ENCODE measurements around the gene HIPK2.

Gene HIPK2

DNA sequence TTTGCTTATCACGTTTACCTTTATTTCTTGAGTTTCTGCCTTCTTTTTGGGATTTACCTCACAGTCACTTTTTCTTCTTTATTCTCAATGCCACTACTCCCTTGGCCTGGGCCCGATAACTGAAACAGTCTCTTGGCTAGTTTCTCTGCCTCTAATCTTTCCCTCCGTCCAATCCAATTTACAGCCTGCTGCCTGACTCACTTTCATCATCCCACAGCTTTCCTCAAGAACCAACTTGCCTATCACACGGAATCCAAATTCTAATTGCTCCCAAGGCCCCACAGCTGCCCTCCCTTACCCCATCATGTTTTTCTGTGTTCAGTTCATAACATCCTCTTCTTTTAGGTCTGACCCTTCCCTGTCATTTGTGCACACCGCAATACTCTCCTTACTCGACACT is 121.4 kb downstream of the HIPK2 start:
- H3K27ac ChIP-seq, result peak overlapping the region; percentile 74
- no peak for DNase-seq (ENCODE audit: low spot score)
- POLR2A ChIA-PET (ENCODE audit: low non-redundant PET), result no interaction called here
- CTCF ChIA-PET, result no interaction called here
- TF ChIP-seq CTCF (conservative IDR thresholded peaks at IDR 0.05; ENCODE audit: low read depth), result no peak

- POLR2A ChIA-PET (ENCODE audit: low non-redundant PET), result no interaction called here
These were observed 122.5 kb downstream of the HIPK2 start for GRCh38 chr7:139655305-139655704.

DNA sequence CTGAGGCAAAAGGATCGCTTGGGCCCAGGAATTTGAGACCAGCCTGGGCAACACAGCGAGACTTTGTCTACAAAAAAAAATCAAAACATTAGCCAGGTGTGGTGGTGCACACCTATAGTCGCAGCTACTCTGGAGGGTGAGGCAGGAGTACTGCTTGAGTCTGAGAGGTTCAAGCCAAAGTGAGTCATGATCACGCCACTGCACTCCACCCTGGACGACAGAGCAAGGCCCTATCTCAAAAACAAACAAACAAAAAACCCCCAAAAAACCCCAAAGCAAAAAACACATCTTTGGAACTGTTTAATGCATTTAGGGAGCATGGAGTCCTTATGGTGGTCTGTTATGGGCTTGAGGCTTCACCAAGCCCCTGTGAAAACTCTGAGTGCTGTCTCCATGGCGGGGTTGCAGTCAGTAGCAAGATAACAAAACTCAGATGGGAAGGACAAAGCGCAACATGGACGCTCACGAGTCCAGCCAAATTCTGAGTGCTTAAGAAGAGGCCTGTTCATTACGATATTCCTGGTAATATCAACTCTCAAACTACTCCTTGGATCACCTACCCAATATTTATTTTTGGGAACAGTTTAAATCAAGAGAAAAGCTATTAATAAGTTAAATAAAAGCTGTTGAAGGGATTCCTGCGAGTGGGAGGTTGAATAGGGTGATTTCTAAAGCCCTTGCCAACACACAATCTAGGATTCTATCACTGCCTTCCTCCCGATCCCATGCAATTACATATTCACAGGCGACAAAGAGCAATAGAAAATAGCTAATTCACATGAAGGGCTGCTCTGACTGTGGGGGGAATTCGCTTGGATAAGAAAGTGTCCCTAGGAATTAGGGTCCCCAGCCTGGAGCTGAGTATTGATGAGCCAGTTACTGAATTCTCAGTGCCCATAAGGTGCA is 123.3 kb downstream of the HIPK2 start:
- POLR2A ChIA-PET (ENCODE audit: low non-redundant PET), result no interaction called here
- no peak for TF ChIP-seq CTCF (conservative IDR thresholded peaks at IDR 0.05; ENCODE audit: low read depth)
- H3K27ac ChIP-seq, result peak overlapping the region; percentile 19
- CTCF ChIA-PET, result no interaction called here
- DNase-seq (ENCODE audit: low spot score), result no peak

More at GRCh38 chr7:139655305-139655704, 122.5 kb downstream of the HIPK2 start:
- no peak for DNase-seq (ENCODE audit: low spot score)
- peak overlapping the region; percentile 27 for H3K27ac ChIP-seq
- CTCF ChIA-PET, result interaction anchor here (0.9 kb wide), 1 partner anchor 10 kb away, joined by 5 read pairs; no protein-coding TSS in a partner anchor
- no peak for TF ChIP-seq CTCF (conservative IDR thresholded peaks at IDR 0.05; ENCODE audit: low read depth)

- no peak overlapping the region for H3K27ac ChIP-seq
- no peak for TF ChIP-seq CTCF (conservative IDR thresholded peaks at IDR 0.05; ENCODE audit: low read depth)
- DNase-seq (ENCODE audit: low spot score), result no peak
- ChIA-PET POLR2A (ENCODE audit: low non-redundant PET) (no interaction called here), CTCF (interaction anchor here (1.6 kb wide), 1 partner anchor 351 kb away, joined by 5 read pairs; no protein-coding TSS in a partner anchor)
These were observed 125.9 kb downstream of the HIPK2 start for GRCh38 chr7:139651914-139652313.

DNA sequence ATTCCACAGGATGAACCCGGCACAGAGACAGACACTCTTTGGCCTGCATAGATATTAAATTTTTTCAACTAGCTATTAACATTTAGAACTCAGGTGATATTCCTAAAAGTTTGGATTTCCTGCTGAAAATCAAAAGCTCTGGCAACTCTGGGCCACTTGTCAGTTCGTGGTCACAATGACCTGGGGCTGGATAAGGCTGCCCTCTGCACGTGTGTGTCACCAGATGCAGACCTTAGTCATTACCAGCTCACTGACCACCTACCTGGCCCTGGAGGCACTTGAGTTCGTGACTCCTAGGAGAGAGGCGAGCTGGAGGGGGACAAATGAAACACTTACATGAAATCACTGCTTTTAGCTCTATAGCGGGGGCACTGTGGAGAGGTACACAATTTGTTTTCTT is 126.5 kb downstream of the HIPK2 start:
- CTCF ChIA-PET, result interaction anchor here (0.6 to 1.6 kb wide), 2 partner anchors 351 to 674 kb away, joined by 4 to 5 read pairs; no protein-coding TSS in a partner anchor
- POLR2A ChIA-PET (ENCODE audit: low non-redundant PET), result no interaction called here
- no peak for DNase-seq (ENCODE audit: low spot score)
- no peak for TF ChIP-seq CTCF (conservative IDR thresholded peaks at IDR 0.05; ENCODE audit: low read depth)
- H3K27ac ChIP-seq, result peak overlapping the region; percentile 57

DNA sequence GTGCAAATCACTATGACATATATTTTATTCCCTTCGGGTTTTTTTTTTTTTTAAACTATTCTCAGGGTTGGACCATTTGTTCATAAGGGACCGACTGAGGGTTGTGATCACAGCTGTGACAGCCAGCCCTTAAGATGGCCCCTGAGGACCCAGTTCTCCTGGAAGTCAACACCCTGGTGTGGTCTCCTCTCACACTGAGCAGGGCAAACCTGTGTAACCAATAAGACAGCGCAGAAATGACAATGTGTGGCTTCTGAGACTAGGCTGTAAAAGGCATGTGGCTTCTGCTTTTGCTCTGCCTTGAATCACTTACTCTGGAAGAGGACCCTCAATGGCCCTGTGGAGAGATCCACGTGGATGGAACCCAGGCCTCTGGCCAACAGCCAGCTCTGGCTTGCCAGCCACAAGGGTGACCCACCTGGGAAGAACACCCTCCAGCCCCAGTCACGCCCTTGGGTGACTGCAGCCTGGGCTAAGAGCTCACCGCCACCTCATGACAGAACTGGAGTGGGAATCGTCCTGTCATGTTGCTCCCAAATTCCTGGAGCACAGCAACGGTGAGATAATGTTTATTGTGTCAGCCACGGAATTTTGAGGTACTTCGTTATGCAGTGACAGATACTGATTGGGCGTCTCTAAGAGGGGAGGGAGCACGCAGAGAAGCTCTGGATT is 127.2 kb downstream of the HIPK2 start:
- H3K27ac ChIP-seq, result peak overlapping the region; percentile 57
- DNase-seq (ENCODE audit: low spot score), result no peak
- no peak for TF ChIP-seq CTCF (conservative IDR thresholded peaks at IDR 0.05; ENCODE audit: low read depth)
- ChIA-PET POLR2A (ENCODE audit: low non-redundant PET) (no interaction called here), CTCF (interaction anchor here (0.6 to 1.6 kb wide), 2 partner anchors 352 to 675 kb away, joined by 4 to 5 read pairs; no protein-coding TSS in a partner anchor)
